Amniotic epithelial cell (primary cell): ENCODE data around the gene KDSR.
"Not testable (repeated sequence)": the region's sequence is repeated elsewhere in the genome, so short reads cannot be mapped to it uniquely, and the experiment has no call there.

Source experiments
- DNase-seq: peaks from one replicate; pipeline ENCODE4 v3.0.0-alpha.2; 2010; ENCODE audit warnings: low read depth

The KDSR gene

GRCh38 chr18:63365876-63366212 lies 1.2 kb downstream of the KDSR start:
- no peak for DNase-seq

- peak; percentile 94 for DNase-seq
Measured at GRCh38 chr18:63363951-63364350, 3.1 kb downstream of the KDSR start.

- DNase-seq: not testable (repeated sequence)
Measured at GRCh38 chr18:63363420-63363819, 3.6 kb downstream of the KDSR start.

GRCh38 chr18:63356272-63356896 lies 10.6 kb downstream of the KDSR start:
- DNase-seq: no peak

GRCh38 chr18:63350230-63350629 lies 16.8 kb downstream of the KDSR start:
- DNase-seq: no peak

GRCh38 chr18:63348508-63349136 lies 18.4 kb downstream of the KDSR start:
- no peak for DNase-seq

- no peak for DNase-seq
Measured at GRCh38 chr18:63346480-63347183, 20.4 kb downstream of the KDSR start.

- DNase-seq: no peak
Measured at GRCh38 chr18:63346031-63346430, 21.0 kb downstream of the KDSR start.

GRCh38 chr18:63344918-63345317 lies 22.1 kb downstream of the KDSR start:
- DNase-seq: no peak

- no peak for DNase-seq
Measured at GRCh38 chr18:63344263-63344662, 22.7 kb downstream of the KDSR start.

- DNase-seq: peak; percentile 42
Measured at GRCh38 chr18:63342206-63342605, 24.8 kb downstream of the KDSR start.

- peak; percentile 32 for DNase-seq
Measured at GRCh38 chr18:63339920-63340484, 27.0 kb downstream of the KDSR start.

- DNase-seq: peak; percentile 86
Measured at GRCh38 chr18:63336366-63337099, 30.5 kb downstream of the KDSR start.

- DNase-seq: no peak
Measured at GRCh38 chr18:63331105-63331504, 35.9 kb downstream of the KDSR start.

GRCh38 chr18:63329431-63330145 lies 37.4 kb downstream of the KDSR start:
- no peak for DNase-seq

GRCh38 chr18:63326011-63326410 lies 41.0 kb downstream of the KDSR start:
- no peak for DNase-seq

GRCh38 chr18:63325086-63325686 lies 41.8 kb downstream of the KDSR start:
- no peak for DNase-seq

GRCh38 chr18:63322908-63323634 lies 43.9 kb downstream of the KDSR start:
- peak; percentile 65 for DNase-seq

GRCh38 chr18:63322206-63322605 lies 44.8 kb downstream of the KDSR start:
- peak; percentile 58 for DNase-seq

- DNase-seq: no peak
Measured at GRCh38 chr18:63321291-63321690, 45.7 kb downstream of the KDSR start.

GRCh38 chr18:63320975-63321265 lies 46.1 kb downstream of the KDSR start:
- DNase-seq: no peak
